Measurements from ENCODE around the gene ERN1. TPM values are rescaled to one million over a fixed set of nuclear protein-coding genes. Genes with fewer than 3 reads are reported as not detected.

Gene ERN1
- total and polyA plus RNA-seq, 3 experiments from 2014 or later: 24.7 to 92.1 (median 25.5) TPM

- H3K36me3 Mint-ChIP-seq: peaks cover 60 to 90% (median 76%) of the 10 kb centered on the region in 3 donors
Measured at GRCh38 chr17:64066716-64067115, 63.2 kb downstream of the ERN1 start.

GRCh38 chr17:64065161-64065560 lies 64.8 kb downstream of the ERN1 start:
- Histone ChIP-seq H3K27me3 (ENCODE audit: insufficient read depth, low read length, poor library complexity, severe bottlenecking) (no peaks in the 10 kb centered on the region), H3K9me3 (ENCODE audit: low read length) (peaks cover 14% of the 10 kb centered on the region), H3K36me3 (ENCODE audit: insufficient read depth, low read length) (peaks cover 45% of the 10 kb centered on the region), H3K27ac (ENCODE audit: low read depth, low read length) (no peak overlapping the region), H3K4me3 (ENCODE audit: low read length) (no peak overlapping the region), H3K4me1 (ENCODE audit: insufficient read depth, low read length) (peaks cover 79% of the 10 kb centered on the region)
- Mint-ChIP-seq H3K4me1 (peaks cover 43 to 81% (median 80%) of the 10 kb centered on the region in 3 donors), H3K27ac (peak overlapping the region in 7 of 8 donors; percentile 21 to 98 (median 97)), H3K9me3 (peaks cover 6 to 18% (median 18%) of the 10 kb centered on the region in 5 donors), H3K36me3 (peaks cover 53 to 90% (median 72%) of the 10 kb centered on the region in 3 donors), H3K4me3 (peak overlapping the region in 6 of 7 donors; percentile 86 to 95 (median 93)), H3K27me3 (peaks cover 0 to 1% of the 10 kb centered on the region in 2 donors)
- POLR2A ChIA-PET: interaction anchor here (1.3 kb wide), 1 partner anchor 64 kb away, joined by 4 read pairs; the partner anchor contains the start of gene ERN1
- no peak for DNase-seq
- CTCF ChIA-PET: interaction anchor here (0.9 to 2.0 kb wide), 2 partner anchors 11 to 80 kb away, joined by 3 to 5 read pairs; no protein-coding TSS in a partner anchor

More at GRCh38 chr17:64066716-64067115, 63.2 kb downstream of the ERN1 start:
- peaks cover 0 to 1% of the 10 kb centered on the region in 2 donors for H3K27me3 Mint-ChIP-seq
- Histone ChIP-seq H3K27ac (ENCODE audit: low read depth, low read length) (peak overlapping the region; percentile 35), H3K36me3 (ENCODE audit: insufficient read depth, low read length) (peaks cover 51% of the 10 kb centered on the region), H3K9me3 (ENCODE audit: low read length) (peaks cover 14% of the 10 kb centered on the region), H3K4me3 (ENCODE audit: low read length) (peak overlapping the region; percentile 33), H3K4me1 (ENCODE audit: insufficient read depth, low read length) (peaks cover 64% of the 10 kb centered on the region), H3K27me3 (ENCODE audit: insufficient read depth, low read length, poor library complexity, severe bottlenecking) (no peaks in the 10 kb centered on the region)
- peak in 4 of 5 donors; percentile 44 to 79 (median 56) for DNase-seq
- ChIA-PET POLR2A (interaction anchor here (1.1 kb wide), 1 partner anchor 63 kb away, joined by 4 read pairs; the partner anchor contains the start of gene ERN1), CTCF (interaction anchor here (1.5 kb wide), 1 partner anchor 67 kb away, joined by 4 read pairs; no protein-coding TSS in a partner anchor)
- peaks cover 28 to 66% (median 66%) of the 10 kb centered on the region in 3 donors for H3K4me1 Mint-ChIP-seq
- H3K27ac Mint-ChIP-seq: peak overlapping the region in 7 of 8 donors; percentile 88 to 98 (median 98)
- peaks cover 6 to 24% (median 20%) of the 10 kb centered on the region in 5 donors for H3K9me3 Mint-ChIP-seq
- peak overlapping the region in 6 of 7 donors; percentile 86 to 95 (median 93) for H3K4me3 Mint-ChIP-seq

- peaks cover 6 to 10% (median 10%) of the 10 kb centered on the region in 5 donors for H3K9me3 Mint-ChIP-seq
- peaks cover 0 to 1% of the 10 kb centered on the region in 2 donors for H3K27me3 Mint-ChIP-seq
- no peak overlapping the region for H3K4me3 ChIP-seq (ENCODE audit: low read length)
- H3K9me3 ChIP-seq (ENCODE audit: low read length): peaks cover 6% of the 10 kb centered on the region
- H3K27ac Mint-ChIP-seq: peak overlapping the region; percentile 3 to 98 (median 94)
- POLR2A ChIA-PET: interaction anchor here (1.1 to 1.5 kb wide), 3 partner anchors 65 to 81 kb away, joined by 4 to 7 read pairs (median 4); partner anchors contain the start of gene ERN1
- H3K27ac ChIP-seq (ENCODE audit: low read depth, low read length): no peak overlapping the region
- H3K4me3 Mint-ChIP-seq: peak overlapping the region in 6 of 7 donors; percentile 86 to 95 (median 93)
- no peak for DNase-seq
- peaks cover 50 to 89% (median 88%) of the 10 kb centered on the region in 3 donors for H3K4me1 Mint-ChIP-seq
- peaks cover 84% of the 10 kb centered on the region for H3K4me1 ChIP-seq (ENCODE audit: insufficient read depth, low read length)
- no peaks in the 10 kb centered on the region for H3K27me3 ChIP-seq (ENCODE audit: insufficient read depth, low read length, poor library complexity, severe bottlenecking)
- H3K36me3 ChIP-seq (ENCODE audit: insufficient read depth, low read length): peaks cover 40% of the 10 kb centered on the region
- CTCF ChIA-PET: interaction anchor here (0.8 to 3.4 kb wide), 13 partner anchors 9 to 145 kb away, joined by 3 to 21 read pairs (median 3); partner anchors contain the start of gene ERN1
- H3K36me3 Mint-ChIP-seq: peaks cover 52 to 90% (median 67%) of the 10 kb centered on the region in 3 donors
Measured at GRCh38 chr17:64064331-64064730, 65.6 kb downstream of the ERN1 start.

- Mint-ChIP-seq H3K27me3 (peaks cover 0 to 1% of the 10 kb centered on the region in 2 donors), H3K27ac (peak overlapping the region in 7 of 8 donors; percentile 88 to 98 (median 97)), H3K9me3 (peaks cover 2 to 5% (median 4%) of the 10 kb centered on the region in 5 donors), H3K36me3 (peaks cover 53 to 90% (median 63%) of the 10 kb centered on the region in 3 donors), H3K4me3 (peak overlapping the region in 6 of 7 donors; percentile 86 to 95 (median 93)), H3K4me1 (peaks cover 55 to 93% (median 92%) of the 10 kb centered on the region in 3 donors)
- Histone ChIP-seq H3K4me1 (ENCODE audit: insufficient read depth, low read length) (peaks cover 84% of the 10 kb centered on the region), H3K4me3 (ENCODE audit: low read length) (no peak overlapping the region), H3K27ac (ENCODE audit: low read depth, low read length) (no peak overlapping the region), H3K9me3 (ENCODE audit: low read length) (peaks cover under 1% of the 10 kb centered on the region), H3K27me3 (ENCODE audit: insufficient read depth, low read length, poor library complexity, severe bottlenecking) (no peaks in the 10 kb centered on the region), H3K36me3 (ENCODE audit: insufficient read depth, low read length) (peaks cover 39% of the 10 kb centered on the region)
- POLR2A ChIA-PET: interaction anchor here (0.6 to 1.5 kb wide), 4 partner anchors 40 to 82 kb away, joined by 3 to 7 read pairs (median 4); partner anchors contain the start of gene ERN1
- CTCF ChIA-PET: interaction anchor here (0.7 to 3.4 kb wide), 17 partner anchors 9 to 144 kb away, joined by 3 to 21 read pairs (median 3); partner anchors contain the start of gene ERN1
- DNase-seq: peak; percentile 27 to 66 (median 52)
Measured at GRCh38 chr17:64063766-64064224, 66.1 kb downstream of the ERN1 start.

- Mint-ChIP-seq H3K36me3 (peaks cover 49 to 90% (median 60%) of the 10 kb centered on the region in 3 donors), H3K27me3 (peaks cover 0 to 1% of the 10 kb centered on the region in 2 donors), H3K4me1 (peaks cover 61 to 95% (median 89%) of the 10 kb centered on the region in 3 donors), H3K9me3 (no peaks in the 10 kb centered on the region), H3K27ac (peak overlapping the region; percentile 57 to 98 (median 96)), H3K4me3 (peak overlapping the region in 6 of 7 donors; percentile 86 to 95 (median 93))
- H3K27me3 ChIP-seq (ENCODE audit: insufficient read depth, low read length, poor library complexity, severe bottlenecking): no peaks in the 10 kb centered on the region
- no peaks in the 10 kb centered on the region for H3K9me3 ChIP-seq (ENCODE audit: low read length)
- H3K4me3 ChIP-seq (ENCODE audit: low read length): no peak overlapping the region
- ChIA-PET CTCF (interaction anchor here (0.7 to 3.4 kb wide), 14 partner anchors 9 to 82 kb away, joined by 3 to 21 read pairs (median 3); partner anchors contain the start of gene ERN1), POLR2A (interaction anchor here (1.1 to 1.5 kb wide), 2 partner anchors 71 to 82 kb away, joined by 4 to 7 read pairs; no protein-coding TSS in a partner anchor)
- H3K4me1 ChIP-seq (ENCODE audit: insufficient read depth, low read length): peaks cover 84% of the 10 kb centered on the region
- H3K36me3 ChIP-seq (ENCODE audit: insufficient read depth, low read length): peaks cover 39% of the 10 kb centered on the region
- DNase-seq: peak in 1 of 5 donors; percentile 13
- H3K27ac ChIP-seq (ENCODE audit: low read depth, low read length): no peak overlapping the region
Measured at GRCh38 chr17:64063088-64063487, 66.9 kb downstream of the ERN1 start.

- peaks cover 43% of the 10 kb centered on the region for H3K36me3 ChIP-seq (ENCODE audit: insufficient read depth, low read length)
- peaks cover 79 to 93% (median 82%) of the 10 kb centered on the region in 3 donors for H3K4me1 Mint-ChIP-seq
- peak overlapping the region; percentile 84 to 98 (median 94) for H3K27ac Mint-ChIP-seq
- POLR2A ChIA-PET: interaction anchor here (0.5 to 1.5 kb wide), 3 partner anchors 9 to 75 kb away, joined by 3 to 10 read pairs (median 4); no protein-coding TSS in a partner anchor
- CTCF ChIA-PET: interaction anchor here (0.6 to 3.4 kb wide), 8 partner anchors 11 to 76 kb away, joined by 3 to 21 read pairs (median 5); no protein-coding TSS in a partner anchor
- H3K9me3 ChIP-seq (ENCODE audit: low read length): no peaks in the 10 kb centered on the region
- H3K9me3 Mint-ChIP-seq: no peaks in the 10 kb centered on the region
- H3K4me3 ChIP-seq (ENCODE audit: low read length): no peak overlapping the region
- H3K4me1 ChIP-seq (ENCODE audit: insufficient read depth, low read length): peaks cover 83% of the 10 kb centered on the region
- peak overlapping the region in 6 of 7 donors; percentile 0 to 95 (median 55) for H3K4me3 Mint-ChIP-seq
- no peak overlapping the region for H3K27ac ChIP-seq (ENCODE audit: low read depth, low read length)
- H3K36me3 Mint-ChIP-seq: peaks cover 46 to 88% (median 48%) of the 10 kb centered on the region in 3 donors
- H3K27me3 ChIP-seq (ENCODE audit: insufficient read depth, low read length, poor library complexity, severe bottlenecking): no peaks in the 10 kb centered on the region
- peaks cover 0 to 1% of the 10 kb centered on the region in 2 donors for H3K27me3 Mint-ChIP-seq
- DNase-seq: no peak
Measured at GRCh38 chr17:64061178-64061898, 68.6 kb downstream of the ERN1 start.

GRCh38 chr17:64060331-64060730 lies 69.6 kb downstream of the ERN1 start:
- no peak for DNase-seq
- peak overlapping the region; percentile 15 to 95 (median 60) for H3K4me3 Mint-ChIP-seq
- H3K27ac ChIP-seq (ENCODE audit: low read depth, low read length): peak overlapping the region; percentile 1
- no peak overlapping the region for H3K4me3 ChIP-seq (ENCODE audit: low read length)
- no peaks in the 10 kb centered on the region for H3K9me3 Mint-ChIP-seq
- peaks cover 0 to 1% of the 10 kb centered on the region in 2 donors for H3K27me3 Mint-ChIP-seq
- POLR2A ChIA-PET: no interaction called here
- H3K36me3 ChIP-seq (ENCODE audit: insufficient read depth, low read length): peaks cover 43% of the 10 kb centered on the region
- H3K36me3 Mint-ChIP-seq: peaks cover 38 to 91% (median 44%) of the 10 kb centered on the region in 3 donors
- no peaks in the 10 kb centered on the region for H3K27me3 ChIP-seq (ENCODE audit: insufficient read depth, low read length, poor library complexity, severe bottlenecking)
- H3K4me1 Mint-ChIP-seq: peaks cover 81 to 91% (median 89%) of the 10 kb centered on the region in 3 donors
- peak overlapping the region; percentile 78 to 98 (median 94) for H3K27ac Mint-ChIP-seq
- H3K9me3 ChIP-seq (ENCODE audit: low read length): no peaks in the 10 kb centered on the region
- CTCF ChIA-PET: interaction anchor here (0.9 to 2.3 kb wide), 5 partner anchors 10 to 73 kb away, joined by 3 to 7 read pairs (median 6); no protein-coding TSS in a partner anchor
- peaks cover 83% of the 10 kb centered on the region for H3K4me1 ChIP-seq (ENCODE audit: insufficient read depth, low read length)
